Loucy (cell line): ENCODE data around the gene SP6.

Source experiments
- H2AFZ ChIP-seq: fragments of 200-600 bp; sonication (generic); 2 replicates; pipeline ENCODE4 v1.6.0; 2016; ENCODE audit warnings: antibody characterized with exemption, mild to moderate bottlenecking, low read length, moderate library complexity
- H3F3A ChIP-seq: fragments of 200-600 bp; 2 replicates; pipeline ENCODE4 v1.6.0; 2016; ENCODE audit warnings: antibody characterized with exemption, low read depth, mild to moderate bottlenecking
- H3K27me3 ChIP-seq: fragments of 200-600 bp; sonication (generic); 2 replicates; pipeline ENCODE4 v1.6.1; 2014; ENCODE audit warnings: low read length, mild to moderate bottlenecking; ENCODE audit not compliant: insufficient read depth, poor library complexity, severe bottlenecking
- H3K36me3 ChIP-seq: fragments of 200-600 bp; sonication (generic); 2 replicates; pipeline ENCODE4 v1.6.1; 2016; ENCODE audit warnings: low read length; ENCODE audit not compliant: insufficient read depth
- H3K4me1 ChIP-seq: fragments of 200-600 bp; sonication (generic); 2 replicates; pipeline ENCODE4 v1.5.1; 2014; ENCODE audit warnings: low read length, mild to moderate bottlenecking; ENCODE audit not compliant: insufficient read depth, poor library complexity, severe bottlenecking
- H3K4me2 ChIP-seq: fragments of 200-600 bp; sonication (generic); 2 replicates; pipeline ENCODE4 v1.6.0; 2014; ENCODE audit warnings: antibody characterized with exemption, low read length, low read depth, mild to moderate bottlenecking; ENCODE audit not compliant: poor library complexity, severe bottlenecking
- H3K4me3 ChIP-seq: fragments of 200-600 bp; sonication (generic); 2 replicates; pipeline ENCODE4 v1.5.1; 2014; ENCODE audit warnings: low read length, mild to moderate bottlenecking, mixed read lengths; ENCODE audit not compliant: poor library complexity, severe bottlenecking
- H3K79me2 ChIP-seq: fragments of 200-600 bp; sonication (generic); 2 replicates; pipeline ENCODE4 v1.6.1; 2014; ENCODE audit warnings: low read length; ENCODE audit not compliant: insufficient read depth
- H3K9ac ChIP-seq: fragments of 200-600 bp; sonication (generic); 2 replicates; pipeline ENCODE4 v1.6.0; 2014; ENCODE audit warnings: mild to moderate bottlenecking, low read depth, low read length, moderate library complexity; ENCODE audit not compliant: poor library complexity, severe bottlenecking
- H3K9me2 ChIP-seq: fragments of 200-600 bp; sonication (generic); replicated peaks from 2 replicates; pipeline ENCODE4 v1.6.1; 2016; ENCODE audit warnings: low read depth, low read length, mixed read lengths
- H3K9me3 ChIP-seq: fragments of 200-600 bp; sonication (generic); 2 replicates; pipeline ENCODE4 v1.6.1; 2014; ENCODE audit warnings: mild to moderate bottlenecking, antibody characterized with exemption, low read length, low read depth; ENCODE audit not compliant: insufficient read depth
- H4K20me1 ChIP-seq: fragments of 200-600 bp; sonication (generic); 2 replicates; pipeline ENCODE4 v1.6.0; 2014; ENCODE audit warnings: antibody characterized with exemption, low read length, mild to moderate bottlenecking; ENCODE audit not compliant: insufficient read depth, poor library complexity, severe bottlenecking
- CTCF ChIP-seq: fragments of 200-600 bp; sonication (generic); conservative IDR thresholded peaks from 2 replicates; pipeline ENCODE4 v1.5.1; 2014; ENCODE audit warnings: mild to moderate bottlenecking, antibody characterized with exemption, low read length
- EZH2phosphoT487 ChIP-seq: fragments of 200-600 bp; IDR thresholded peaks from 2 replicates; pipeline ENCODE4 v1.6.1; 2018; ENCODE audit warnings: antibody characterized with exemption, mild to moderate bottlenecking, moderate library complexity, borderline replicate concordance

Gene SP6

GRCh38 chr17:47837401-47838039 is 13.4 kb downstream of the SP6 start:
- H2AFZ ChIP-seq: no peak overlapping the region
- no peaks in the 10 kb centered on the region for H4K20me1 ChIP-seq
- no peaks in the 10 kb centered on the region for H3K27me3 ChIP-seq
- TF ChIP-seq EZH2phosphoT487 (no peak), CTCF (no peak)
- H3K9me3 ChIP-seq: no peaks in the 10 kb centered on the region
- no peaks in the 10 kb centered on the region for H3K9me2 ChIP-seq
- no peaks in the 10 kb centered on the region for H3F3A ChIP-seq
- no peaks in the 10 kb centered on the region for H3K36me3 ChIP-seq
- no peak overlapping the region for H3K4me3 ChIP-seq
- H3K9ac ChIP-seq: no peak overlapping the region
- H3K4me2 ChIP-seq: no peak overlapping the region
- H3K4me1 ChIP-seq: peaks cover 32% of the 10 kb centered on the region
- peaks cover 19% of the 10 kb centered on the region for H3K79me2 ChIP-seq

- no peaks in the 10 kb centered on the region for H3K36me3 ChIP-seq
- H3K4me2 ChIP-seq: no peak overlapping the region
- TF ChIP-seq EZH2phosphoT487 (no peak), CTCF (no peak)
- peaks cover 19% of the 10 kb centered on the region for H3K79me2 ChIP-seq
- no peak overlapping the region for H3K9ac ChIP-seq
- no peaks in the 10 kb centered on the region for H3F3A ChIP-seq
- no peaks in the 10 kb centered on the region for H4K20me1 ChIP-seq
- H2AFZ ChIP-seq: no peak overlapping the region
- no peaks in the 10 kb centered on the region for H3K27me3 ChIP-seq
- no peaks in the 10 kb centered on the region for H3K9me3 ChIP-seq
- no peak overlapping the region for H3K4me3 ChIP-seq
- no peaks in the 10 kb centered on the region for H3K9me2 ChIP-seq
- peaks cover 33% of the 10 kb centered on the region for H3K4me1 ChIP-seq
Measured at GRCh38 chr17:47836601-47837000, 14.4 kb downstream of the SP6 start.

GRCh38 chr17:47834756-47835155 is 16.2 kb downstream of the SP6 start:
- Histone ChIP-seq H3K9me3 (no peaks in the 10 kb centered on the region), H3K4me3 (no peak overlapping the region), H3K79me2 (peaks cover 24% of the 10 kb centered on the region), H2AFZ (no peak overlapping the region), H3K36me3 (no peaks in the 10 kb centered on the region), H3K9ac (no peak overlapping the region), H3F3A (no peaks in the 10 kb centered on the region), H3K9me2 (no peaks in the 10 kb centered on the region), H4K20me1 (peaks cover 9% of the 10 kb centered on the region), H3K27me3 (no peaks in the 10 kb centered on the region), H3K4me2 (no peak overlapping the region), H3K4me1 (peaks cover 24% of the 10 kb centered on the region)
- no peak for TF ChIP-seq CTCF
- no peak for TF ChIP-seq EZH2phosphoT487
